CD4-positive, alpha-beta T cell treated with Interleukin-15 for 1 hour (primary cell): ENCODE measurements around the gene KDM4B.

Experiments used
- DNase-seq: peaks from one replicate; pipeline ENCODE4 v3.0.0-alpha.2; 2020

KDM4B gene

GRCh38 chr19:4986056-4986455 is 17.1 kb downstream of the KDM4B start:
- no peak for DNase-seq

DNA sequence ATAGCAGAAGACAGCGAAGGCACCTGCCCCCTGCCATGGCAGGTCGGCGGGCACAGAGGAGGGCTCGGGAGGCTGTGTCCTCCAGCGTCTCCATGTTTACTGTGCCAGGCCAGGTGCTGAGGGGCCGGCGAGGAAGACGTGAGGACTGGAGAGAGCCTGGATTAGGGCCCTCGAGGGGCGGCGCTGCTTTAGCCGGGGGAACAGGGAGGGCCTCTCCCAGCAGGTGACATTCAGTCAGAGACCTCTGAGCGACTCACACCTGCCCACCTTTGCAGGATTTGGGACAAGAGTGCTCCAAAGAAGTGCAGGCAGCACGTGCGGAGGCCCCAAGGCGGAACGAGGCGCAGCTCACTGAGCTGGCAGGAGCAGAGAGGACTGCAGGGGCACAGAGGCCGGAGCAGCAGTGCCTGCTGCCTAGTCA is 17.6 kb downstream of the KDM4B start:
- DNase-seq = no peak

DNA sequence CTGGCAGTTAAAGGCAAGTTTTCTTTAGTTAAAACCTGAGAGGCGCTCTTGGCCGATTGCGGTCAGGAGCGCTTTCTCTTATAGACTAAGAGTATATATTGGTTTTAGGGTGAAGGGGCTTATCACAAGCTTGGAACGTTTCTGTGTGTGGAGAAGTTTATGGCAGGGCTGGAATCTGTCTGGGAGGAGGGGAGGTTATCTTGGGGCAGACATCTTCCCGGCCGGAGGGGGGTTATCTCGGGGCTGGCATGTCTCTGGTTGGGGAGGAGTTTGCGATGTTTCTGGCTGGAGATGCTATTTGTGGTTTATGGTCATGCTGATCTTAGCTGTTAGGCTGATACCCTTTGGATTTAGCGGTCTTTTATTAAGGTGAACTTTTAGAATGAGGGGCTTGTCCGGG is 18.3 kb downstream of the KDM4B start:
- DNase-seq = no peak

DNA sequence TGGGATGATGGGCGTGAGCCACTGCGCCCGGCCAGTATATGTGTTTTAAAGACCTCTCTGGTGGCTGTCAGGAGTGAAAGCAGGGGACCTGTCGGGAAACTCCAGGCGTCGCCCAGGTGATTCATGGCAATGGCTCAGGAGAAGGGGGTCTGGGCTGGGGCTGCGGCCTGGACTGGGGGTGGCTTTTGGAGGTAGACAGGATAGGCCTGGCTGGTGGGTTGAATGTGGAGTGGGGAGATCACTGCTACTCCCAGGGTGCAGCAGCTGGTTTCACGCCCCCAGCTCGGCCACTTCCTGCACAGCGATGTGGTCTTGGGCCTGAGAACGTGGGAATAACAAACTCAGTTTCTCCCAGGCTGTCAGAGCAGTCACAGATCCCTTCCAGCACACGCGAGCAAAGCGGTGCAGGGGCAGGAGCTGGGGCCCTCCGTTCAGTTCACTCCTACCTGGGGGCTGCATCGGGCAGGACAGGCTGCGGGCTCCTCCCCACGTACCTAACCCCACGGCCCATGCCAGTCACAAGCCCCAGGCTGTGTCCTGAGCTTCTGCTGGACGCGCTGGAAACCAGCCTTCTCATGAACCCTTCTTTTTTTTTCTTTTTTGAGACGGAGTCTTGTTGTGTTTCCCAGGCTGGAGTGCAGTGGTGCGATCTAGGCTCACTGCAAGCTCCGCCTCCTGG is 18.9 kb downstream of the KDM4B start:
- no peak for DNase-seq

DNA sequence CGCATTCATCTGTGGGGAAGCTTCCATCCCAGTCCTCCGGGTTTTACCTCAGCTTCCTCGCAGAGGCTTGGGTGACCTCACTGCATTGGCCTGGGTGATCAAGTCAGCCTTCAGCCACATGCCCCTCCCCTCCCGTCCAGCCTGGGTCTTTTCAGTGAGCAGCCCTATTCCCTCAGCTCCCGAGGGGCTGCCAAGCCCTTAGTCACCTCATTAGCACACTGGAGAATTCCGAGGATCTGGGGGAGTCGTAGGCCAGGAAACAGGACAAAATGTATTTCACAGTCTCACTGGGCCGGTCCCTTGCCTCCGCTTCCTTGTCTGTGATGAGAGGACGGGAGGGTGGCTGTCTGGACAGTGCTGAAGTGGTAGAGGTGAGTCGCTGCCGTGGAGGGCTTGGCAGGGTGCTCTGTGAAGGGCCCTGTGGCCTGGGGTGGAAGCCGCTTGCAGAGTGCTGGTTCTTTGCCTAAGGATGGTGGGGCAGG is 19.9 kb downstream of the KDM4B start:
- no peak for DNase-seq

DNA sequence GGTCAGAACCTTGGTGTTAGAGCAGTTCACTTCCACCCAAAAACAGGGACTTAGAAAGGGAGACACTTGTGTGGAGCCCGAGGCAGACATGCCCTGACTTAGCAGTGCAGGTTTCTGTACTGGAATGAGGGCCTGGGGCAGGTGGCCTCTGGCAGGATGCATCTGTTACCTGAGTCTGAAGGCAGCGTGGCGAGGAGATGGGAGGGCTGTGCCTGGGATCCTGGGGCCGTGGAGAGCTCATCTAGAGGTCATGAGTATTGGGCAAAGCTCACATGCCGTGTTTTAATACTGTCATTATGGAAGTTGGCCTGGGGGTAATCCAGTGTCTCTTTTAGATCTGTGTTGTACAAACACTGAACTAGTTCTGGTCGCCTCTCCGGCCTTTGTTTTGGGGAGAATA is 21.4 kb downstream of the KDM4B start:
- no peak for DNase-seq

DNA sequence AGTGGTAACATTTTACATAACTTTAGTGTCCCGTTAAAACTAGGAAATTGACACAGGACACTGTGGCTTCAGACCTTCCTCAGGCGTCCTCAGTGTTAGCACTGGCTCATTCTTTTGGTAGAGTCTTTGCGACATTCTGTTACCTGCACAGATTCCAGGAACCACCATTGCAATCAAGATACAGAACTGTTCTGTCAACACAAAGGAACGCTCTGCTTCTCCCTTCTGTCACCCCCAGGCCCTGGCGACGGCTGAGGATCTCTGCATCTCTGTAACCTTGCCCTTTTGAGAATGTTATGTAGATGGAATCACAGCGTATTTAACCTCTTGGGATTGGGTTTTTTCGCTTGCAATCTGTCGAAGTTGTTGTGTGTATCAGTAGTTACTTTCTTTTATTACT is 22.6 kb downstream of the KDM4B start:
- no peak for DNase-seq

- no peak for DNase-seq
Measured at GRCh38 chr19:4991996-4992698, 23.2 kb downstream of the KDM4B start.

- DNase-seq = no peak
Measured at GRCh38 chr19:4993683-4994082, 24.8 kb downstream of the KDM4B start.

GRCh38 chr19:4996701-4997100 is 27.8 kb downstream of the KDM4B start:
- DNase-seq = no peak

DNA sequence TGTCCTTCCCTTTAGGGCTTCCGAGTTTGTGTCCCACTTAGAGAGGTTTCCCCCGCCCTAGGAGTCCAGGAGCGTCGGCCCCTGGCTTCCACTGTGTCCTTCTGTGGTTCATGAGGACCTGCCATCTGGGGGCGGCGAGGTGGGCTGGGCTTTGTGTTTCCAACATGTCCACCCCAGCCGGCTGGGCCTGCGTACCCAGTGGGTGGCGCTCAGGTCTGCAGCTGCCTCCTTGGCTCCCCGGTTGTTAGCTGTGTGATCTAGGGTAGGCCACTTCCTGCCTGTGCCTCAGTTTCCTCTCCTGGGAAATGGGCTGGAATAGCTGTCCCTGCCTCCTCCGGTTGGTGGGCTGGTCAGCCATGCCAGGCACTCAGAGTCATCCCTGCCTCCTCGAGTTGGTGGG is 28.4 kb downstream of the KDM4B start:
- no peak for DNase-seq

GRCh38 chr19:5000120-5000611 is 31.3 kb downstream of the KDM4B start:
- DNase-seq = no peak

GRCh38 chr19:5001615-5002014 is 32.7 kb downstream of the KDM4B start:
- DNase-seq = no peak

DNA sequence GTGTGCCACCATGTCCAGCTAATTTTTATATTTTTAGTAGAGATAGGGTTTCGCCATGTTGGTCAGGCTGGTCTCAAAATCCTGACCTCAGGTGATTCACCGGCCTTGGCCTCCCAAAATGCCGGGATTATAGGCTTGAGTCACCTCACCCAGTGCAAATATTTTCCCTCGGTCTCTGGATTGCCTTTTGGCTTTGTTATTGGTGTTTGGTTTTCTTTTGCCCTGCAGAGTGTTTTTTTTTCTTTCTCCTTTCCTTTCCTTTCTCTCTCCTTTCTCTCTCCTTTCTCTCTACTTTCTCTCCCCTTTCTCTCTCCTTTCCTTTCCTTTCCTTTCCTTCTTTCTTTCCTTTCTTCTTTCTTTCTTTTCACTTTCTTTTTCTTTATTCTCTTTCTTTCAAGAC is 33.2 kb downstream of the KDM4B start:
- no peak for DNase-seq

DNA sequence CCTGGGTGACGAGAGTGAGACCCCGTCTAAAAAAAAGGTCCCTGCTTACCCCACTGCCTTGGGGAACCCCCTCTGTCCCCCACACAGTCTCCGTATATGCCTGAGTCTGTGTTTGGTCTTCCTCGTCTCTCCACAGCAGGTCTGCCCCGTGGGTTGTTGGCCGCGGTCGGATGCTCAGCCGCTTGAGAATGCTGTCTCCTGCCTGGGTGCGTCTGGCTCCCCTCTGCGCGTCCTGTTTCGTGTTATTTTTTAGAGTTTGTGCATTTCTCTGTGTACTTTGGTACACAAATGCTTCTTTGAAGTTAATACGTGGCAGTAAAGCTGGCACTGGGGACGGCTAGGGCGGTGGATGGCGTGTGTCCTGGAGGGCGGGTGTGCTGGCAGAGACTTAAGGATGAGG is 34.9 kb downstream of the KDM4B start:
- DNase-seq = no peak

DNA sequence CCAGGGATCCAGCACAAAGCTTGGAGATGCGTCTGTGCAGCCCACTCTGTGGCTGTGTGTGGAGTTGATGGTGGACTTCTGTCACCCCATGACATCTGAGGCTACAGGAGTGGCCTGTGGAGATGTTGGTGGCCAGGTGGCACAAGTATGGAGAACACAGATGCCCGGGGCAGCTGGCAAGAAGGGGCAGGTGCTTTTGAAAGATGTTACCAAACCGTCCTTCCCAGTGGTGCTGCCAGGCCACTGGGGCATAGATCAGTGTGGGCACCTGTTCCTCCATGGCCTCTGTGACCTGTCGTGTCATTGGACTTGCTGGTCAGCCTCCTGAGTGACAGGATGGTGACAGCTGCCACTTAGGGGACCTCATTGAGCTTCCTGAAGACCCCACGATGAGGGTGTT is 36.2 kb downstream of the KDM4B start:
- DNase-seq = no peak

GRCh38 chr19:5006201-5006600 is 37.3 kb downstream of the KDM4B start:
- DNase-seq = no peak

DNA sequence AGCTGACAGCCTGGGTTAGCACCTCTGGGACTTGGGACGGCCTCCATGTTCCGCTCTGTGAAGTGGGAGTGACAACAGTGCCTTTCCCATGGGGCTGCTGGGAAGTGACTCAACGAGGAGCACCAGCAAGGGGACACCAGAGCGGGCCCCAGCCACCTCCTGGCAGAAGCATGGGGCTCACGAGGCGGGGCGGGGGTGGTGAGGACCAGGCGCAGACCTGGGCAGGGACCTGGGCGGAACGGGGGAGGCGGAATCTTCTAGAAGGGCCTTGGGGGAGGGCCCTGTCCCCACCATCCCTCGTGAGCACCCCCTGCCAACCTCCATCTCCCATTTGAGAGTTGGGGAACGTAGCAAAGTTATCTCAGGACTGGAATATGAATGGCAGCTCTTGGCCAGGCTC is 37.9 kb downstream of the KDM4B start:
- no peak for DNase-seq

GRCh38 chr19:5011476-5012238 is 42.7 kb downstream of the KDM4B start:
- no peak for DNase-seq

DNA sequence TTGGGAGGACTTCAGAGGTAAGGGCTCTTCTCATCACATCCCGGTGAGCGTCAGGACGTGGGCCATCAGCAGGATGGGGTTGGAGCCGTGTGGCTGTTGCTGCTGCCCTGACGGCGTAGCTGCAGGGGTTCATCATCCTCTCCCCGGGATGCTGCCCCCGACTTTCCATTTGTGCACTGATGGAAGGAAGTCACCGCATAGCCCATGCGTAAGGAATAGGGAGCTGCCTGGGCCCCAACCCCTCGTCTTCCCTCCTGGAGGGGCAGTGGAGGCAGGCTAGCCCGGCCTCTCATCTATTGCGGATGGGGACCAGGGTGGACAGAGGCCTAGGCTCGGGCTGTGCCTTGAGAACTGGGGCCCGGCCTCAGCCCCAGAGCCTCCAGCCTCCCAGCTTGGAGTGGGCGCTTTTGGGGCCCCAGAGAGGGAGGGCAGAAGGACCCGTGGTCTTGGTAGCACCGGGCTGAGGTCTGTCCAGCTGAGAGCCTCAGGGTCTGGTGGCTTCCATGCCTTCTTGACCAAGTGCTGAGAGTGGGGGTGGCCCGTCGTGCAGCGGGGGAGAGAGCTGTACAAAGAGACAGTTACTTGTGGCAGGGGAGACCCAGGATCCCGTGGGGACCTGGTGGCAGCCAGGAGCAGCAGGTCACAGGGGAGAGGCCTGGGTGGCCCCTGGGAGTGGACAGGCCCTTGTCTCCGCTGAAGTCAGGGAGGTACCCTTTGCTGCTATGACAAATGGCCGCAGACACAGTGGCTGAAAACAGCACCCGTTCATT is 44.0 kb downstream of the KDM4B start:
- no peak for DNase-seq

GRCh38 chr19:5013761-5014160 is 44.8 kb downstream of the KDM4B start:
- no peak for DNase-seq

DNA sequence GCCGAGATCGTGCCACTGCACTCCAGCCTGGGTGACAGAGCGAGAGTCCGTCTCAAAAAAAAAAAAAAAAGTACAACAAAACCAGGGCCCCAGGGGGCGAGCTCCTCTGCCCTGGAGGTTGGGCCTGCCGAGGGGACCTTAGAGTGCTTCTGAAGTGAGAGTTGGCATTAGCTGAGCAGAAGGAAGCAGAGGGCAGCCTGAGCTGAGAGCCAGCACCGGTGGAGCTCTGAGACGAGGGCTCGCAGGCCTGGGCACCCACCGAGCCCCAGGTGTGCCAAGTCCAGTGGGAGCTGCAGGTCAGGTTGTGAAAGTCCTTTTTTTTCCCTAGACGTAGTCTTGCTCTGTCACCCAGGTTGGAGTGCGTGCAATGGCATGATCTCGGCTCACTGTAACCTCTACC is 46.0 kb downstream of the KDM4B start:
- DNase-seq = no peak

DNA sequence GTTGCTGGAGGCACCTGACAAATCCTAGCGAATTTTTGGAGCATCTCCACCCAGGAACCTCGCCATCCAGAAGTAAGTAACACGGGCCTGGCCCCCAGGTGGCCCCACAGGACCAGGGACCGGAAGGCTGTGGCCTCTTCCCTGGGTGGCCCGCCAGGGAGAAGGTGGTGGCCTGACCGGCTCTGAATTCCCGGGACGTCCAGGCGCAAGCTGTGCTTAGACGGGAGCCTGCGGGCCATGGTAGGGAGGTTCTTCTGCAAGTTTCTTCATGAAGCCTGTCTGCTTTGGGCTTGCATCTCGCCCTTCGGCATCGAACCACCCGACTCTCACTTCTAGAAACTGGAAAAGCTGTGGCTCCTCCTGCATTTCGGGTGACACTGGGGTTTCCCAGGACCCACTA is 47.4 kb downstream of the KDM4B start:
- DNase-seq = no peak
